NCI-H82 treated with DMSO at 0.1 percent for 48 hours (cell line): ENCODE measurements around the gene SNX33.
"Not testable (repeated sequence)": the region's sequence is repeated elsewhere in the genome, so short reads cannot be mapped to it uniquely, and the experiment has no call there.

Experiments
- DNase-seq: peaks from one replicate; lab custom pipeline; 2025; ENCODE audit not compliant: unreplicated experiment; lab: John Stamatoyannopoulos, UW

The SNX33 gene

DNA sequence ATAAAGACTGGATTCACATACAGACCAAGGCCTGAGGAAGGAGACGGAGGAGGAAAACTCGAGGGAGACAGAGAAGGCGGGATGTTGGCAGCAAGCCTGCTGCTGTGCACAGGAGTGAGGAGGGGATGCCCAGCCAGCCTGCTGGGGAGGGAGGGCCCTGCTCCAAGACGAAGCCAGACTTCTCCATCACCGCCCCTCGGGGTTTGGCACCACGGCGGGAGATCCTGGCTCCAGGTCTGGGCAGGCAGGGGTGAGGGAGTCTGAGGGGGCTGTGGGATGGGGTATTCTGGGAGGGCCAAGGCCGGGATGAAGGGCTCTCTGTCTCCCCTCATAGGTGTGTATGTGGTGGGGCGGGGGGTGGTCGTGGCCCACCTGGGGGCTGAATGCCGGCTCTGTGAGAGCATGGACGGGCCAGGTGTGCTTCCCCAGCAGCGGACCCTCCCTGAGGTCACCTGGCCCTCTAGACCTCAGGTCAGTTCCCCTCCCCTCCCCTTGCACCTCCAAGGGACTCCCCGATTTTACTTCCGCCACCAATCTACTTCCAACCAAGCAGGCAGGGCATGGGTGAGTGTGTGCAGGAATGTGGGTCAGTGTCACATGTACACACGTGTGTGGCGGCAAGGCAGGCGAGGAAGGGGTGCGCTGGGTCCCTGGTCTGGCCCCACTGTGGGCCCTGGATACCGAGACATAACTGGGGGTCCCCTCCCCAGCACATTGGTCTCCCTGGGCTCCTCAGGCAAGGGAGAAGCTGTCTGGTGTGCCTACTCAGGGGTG is 50.4 kb downstream of the SNX33 start:
- not testable (repeated sequence) for DNase-seq

DNA sequence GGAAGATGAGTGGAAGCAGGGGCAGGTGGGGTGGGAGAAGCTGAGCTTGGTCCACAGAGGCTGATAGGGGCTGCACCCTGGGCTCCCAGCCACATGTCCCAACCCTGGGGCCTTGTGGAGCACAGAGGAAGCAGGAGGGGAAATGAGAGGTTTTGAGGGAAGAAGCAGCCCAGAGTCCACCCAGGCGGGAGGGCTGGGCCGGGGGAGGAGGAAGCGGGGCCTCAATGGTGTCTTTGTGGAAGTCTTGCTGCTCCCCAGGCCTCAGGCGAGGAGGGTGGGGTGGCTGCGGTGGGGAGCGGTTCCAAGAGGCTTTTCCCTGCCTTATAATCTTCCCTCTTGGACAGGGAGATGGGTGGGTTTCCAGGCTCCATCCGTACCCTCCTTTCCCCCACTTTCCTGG is 51.8 kb downstream of the SNX33 start:
- not testable (repeated sequence) for DNase-seq

DNA sequence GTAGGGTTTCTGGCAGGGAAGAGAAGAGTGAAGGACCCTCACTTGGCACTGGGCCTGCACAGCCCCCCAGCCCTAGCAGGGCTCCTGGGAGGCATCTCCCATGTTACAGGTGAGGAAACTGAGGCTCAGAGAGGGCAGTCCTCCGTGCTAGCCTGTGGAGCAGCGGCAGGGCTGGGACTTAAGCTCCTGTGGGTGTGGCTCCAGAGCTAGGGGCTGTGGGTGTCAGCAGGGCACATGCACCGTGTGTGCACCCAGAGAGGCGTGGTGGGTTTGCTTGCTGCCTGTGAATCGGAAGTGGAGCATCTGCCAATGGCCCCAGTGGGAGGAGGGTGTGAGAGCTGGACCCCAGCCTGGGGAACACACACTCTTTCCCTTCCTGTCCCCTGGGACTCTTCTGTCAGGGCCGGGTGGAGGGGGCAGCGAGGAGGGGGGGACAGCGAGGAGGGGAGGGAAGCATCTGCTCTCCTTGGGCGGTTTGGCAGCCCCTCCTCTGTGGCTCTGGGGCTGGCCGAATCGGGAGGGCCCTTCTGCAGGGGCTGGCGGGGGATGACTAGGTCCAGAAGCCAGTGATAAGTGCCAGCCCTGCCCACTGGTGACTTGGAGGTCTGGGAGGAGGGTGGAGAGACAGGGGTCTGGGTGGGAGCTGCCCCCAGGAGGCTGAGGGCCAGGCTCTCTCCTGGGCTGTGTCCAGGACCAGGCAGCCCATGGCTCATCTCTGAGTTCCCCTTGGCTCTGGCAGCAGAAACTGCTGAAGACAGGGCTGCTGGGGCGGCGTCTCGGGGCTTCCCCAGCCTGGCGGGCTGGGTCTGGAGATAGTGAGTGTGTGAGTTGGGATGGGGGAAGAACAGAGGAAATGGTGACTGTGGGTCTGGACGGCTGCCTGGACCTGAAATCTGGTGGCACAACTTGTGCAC is 52.5 kb downstream of the SNX33 start:
- peak; percentile 85 for DNase-seq

DNA sequence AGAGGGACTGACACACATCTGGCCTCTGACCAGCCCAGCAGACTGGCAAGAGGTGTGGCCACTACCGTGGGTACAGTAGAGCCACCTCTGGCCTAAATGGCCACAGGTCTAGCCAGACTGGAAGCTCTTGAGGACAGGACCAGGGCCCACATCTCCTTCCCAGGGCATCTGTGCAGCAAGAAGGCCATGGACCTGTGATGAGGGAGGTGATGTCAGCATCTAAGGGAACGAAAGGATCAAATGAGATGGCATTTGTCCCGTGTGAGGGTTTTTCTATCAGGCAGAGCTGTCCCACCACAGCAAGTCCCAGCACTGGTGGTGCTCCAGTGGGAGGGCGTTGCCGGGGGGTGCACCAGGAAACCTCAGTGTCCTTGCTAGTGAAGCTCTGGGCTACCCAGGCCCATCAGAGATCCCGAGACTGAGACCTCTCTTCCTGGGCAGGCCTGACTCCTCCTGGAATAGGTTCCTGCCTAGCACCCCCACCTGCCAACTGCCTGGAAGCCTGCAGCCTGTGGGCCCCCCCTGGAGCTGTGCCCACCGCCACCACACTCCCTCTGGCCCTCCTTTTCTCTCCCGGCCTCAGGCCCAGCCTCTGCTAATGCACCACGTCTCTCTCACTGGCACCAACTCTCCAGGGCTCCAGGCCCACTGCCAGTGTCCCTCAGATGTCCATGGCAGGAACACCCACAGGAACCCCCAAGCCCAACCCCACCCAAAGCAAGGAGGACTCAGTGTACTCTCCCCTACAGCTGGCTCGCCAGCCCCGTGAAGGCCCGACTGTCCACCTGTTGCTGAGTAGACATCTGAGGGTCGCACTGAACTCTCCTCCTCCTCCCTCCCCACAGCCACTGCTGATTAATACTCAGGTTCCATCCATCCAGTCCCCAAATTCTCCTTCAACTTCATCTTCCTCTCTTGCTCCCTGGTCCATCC is 53.6 kb downstream of the SNX33 start:
- DNase-seq: not testable (repeated sequence)

DNA sequence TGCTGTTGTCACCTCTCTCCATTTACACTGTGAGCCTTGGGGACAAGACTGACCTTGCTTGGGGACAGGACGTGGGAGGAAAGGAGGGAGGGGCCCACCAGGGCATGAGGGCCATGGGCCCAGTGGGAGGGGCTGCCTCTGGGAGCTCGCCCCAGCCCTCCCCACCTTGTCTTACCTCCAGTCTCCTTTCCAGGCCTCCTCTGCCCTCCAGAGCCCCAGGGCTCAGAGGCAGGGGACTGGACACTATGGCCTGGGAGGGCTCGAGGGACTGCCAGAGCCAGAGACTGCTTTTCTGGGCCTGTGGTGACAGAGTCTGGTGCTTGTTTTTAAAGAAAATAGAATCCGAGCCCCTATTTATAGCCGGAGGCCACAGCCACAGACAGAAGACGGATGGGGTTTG is 54.7 kb downstream of the SNX33 start:
- DNase-seq: no peak

DNA sequence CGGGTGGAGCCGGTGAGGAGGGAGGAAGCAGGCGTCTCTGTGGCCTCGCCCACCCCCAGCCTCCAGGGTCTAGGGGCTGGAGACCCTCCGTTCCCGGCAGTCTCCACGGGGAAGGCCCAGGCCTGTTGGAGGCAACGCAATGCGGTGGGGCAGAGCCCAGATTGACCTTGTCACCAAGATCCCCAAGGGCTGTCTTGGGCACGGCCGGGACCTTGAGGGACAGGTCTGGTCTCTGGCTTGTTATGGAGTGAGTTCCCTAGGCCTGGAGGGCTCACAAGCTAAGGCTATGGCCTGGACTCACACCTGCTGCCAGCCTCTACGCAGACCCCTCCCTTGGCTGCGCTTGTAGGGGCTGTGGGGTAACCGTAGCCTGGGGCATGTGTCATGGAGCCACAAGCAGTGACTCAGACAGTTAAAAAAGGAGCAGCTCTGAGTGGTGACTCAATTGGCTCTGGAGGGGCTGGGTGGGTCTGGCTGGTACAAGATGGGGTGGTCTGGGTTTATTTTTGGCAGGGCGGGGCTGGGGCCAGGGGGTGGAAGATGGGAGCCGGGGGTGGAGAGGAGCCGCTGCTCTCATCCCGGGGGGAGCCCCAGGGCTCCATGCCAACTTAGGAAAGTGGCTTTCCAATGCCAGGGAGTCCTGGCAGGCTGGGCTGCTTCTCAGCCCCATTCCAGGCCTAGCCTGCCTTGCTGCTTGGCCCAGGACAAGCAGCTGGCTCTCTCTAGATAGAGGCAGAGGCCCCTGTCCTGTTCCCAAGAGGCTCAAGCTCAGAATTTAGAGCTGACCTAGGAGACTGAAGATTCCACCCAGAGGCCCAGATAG is 55.9 kb downstream of the SNX33 start:
- DNase-seq: not testable (repeated sequence)

DNA sequence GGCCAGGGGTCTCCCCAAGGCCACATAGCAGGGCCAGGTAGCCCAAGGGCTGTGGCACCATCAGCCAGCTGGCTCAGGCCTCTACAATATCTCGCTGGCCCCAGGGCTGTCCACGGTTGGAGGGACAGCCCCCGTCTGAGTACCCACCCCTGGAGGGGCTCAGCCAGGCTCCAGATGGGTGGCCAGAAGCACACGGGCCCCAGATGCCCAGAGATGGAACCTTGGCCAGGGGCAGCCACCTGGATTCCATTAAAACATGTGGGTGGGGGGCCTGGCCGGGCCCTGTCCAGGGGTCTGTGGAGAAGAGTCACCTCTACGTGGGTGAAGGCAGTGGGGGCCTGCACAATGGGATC is 56.5 kb downstream of the SNX33 start:
- DNase-seq: no peak

DNA sequence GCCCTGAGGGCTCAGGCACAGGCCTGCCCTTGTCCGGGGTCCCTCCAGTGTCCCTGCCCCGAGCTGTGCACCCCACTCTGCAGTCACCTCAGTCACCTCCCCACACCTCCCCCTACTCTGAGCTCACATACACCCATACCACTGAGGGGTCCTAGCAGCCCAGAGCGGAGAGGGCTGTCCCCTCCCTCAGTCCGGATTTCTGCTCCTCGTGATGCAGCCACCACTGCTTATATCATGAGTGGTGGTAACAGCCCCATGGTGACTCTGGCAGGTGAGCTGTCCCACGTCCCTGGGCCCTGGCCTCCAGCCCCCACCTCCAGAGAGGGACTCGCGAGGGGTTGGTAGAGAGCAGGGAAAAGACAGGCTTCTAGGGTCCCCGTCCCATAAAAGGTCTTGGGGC is 56.9 kb downstream of the SNX33 start:
- no peak for DNase-seq

DNA sequence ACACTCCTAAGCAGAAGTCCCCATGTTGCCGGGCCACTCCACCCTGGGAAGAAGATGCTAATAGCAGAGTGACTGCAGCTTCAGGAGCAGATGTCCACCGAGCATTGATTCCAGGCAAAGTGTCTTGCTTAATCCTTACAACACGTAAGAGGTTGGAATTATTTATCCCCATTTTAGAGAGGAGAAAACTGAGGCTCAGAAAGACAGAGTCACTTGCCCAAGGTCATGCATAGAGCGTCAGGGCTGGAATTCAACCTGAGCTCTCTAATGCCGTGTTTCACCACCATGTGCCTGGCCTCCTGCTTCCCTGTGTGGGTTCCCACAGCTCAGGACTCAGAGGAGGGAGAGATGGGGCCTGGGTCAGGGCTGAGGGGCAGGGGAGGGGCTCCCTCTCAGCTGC is 57.7 kb downstream of the SNX33 start:
- DNase-seq: not testable (repeated sequence)

DNA sequence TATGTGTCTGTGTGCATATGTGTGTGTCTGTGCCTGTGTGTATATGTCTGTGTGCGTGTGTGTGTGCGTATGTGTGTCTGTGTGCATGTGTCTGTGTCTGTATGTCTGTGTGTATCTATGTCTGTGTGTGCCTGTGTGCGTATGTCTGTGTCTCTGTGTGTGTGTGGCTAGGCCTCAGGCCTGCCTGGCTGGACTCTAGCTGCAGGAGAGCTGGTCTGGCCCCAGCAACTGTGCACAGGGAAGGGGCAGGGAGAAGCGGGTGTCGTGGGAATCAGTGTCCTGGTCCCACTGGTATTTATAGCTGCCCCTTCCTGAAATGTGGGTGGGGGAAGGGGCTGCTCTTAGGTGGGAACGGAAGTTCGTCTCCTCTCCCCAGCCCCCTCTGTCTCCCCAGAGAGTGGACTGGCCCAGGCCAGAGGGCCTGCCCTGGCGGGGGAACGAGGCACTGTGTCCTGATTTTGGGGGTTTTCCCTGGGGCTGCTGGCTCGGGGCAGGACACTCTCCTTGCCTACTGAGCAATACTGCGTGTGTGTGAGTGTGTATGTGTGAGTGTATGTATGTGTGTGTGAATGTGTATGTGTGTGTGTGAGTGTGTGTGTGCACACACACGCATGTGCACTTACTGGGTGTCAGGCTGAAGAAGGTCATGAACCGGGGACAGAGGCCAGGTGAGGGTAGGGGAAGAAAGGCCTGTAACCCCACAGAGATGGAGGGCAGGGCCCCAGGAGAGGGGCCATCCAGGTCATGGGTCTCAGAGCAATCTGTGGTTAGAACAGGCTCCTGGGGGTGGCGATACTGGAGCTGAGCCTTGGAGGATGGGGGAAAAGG is 58.4 kb downstream of the SNX33 start:
- DNase-seq: no peak

DNA sequence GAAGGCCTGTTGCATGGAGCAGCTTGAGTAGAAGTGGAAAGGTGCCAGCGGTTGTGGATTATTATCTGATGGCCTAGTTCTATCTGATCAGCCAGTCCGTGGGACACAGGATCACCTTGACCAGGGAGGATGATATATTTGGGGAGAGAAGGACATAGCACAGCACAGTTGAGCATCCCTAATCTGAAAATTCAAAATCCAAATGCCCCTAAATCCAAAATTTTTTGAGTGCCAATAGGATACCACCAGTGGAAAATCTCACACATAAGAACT is 58.9 kb downstream of the SNX33 start:
- DNase-seq: no peak

DNA sequence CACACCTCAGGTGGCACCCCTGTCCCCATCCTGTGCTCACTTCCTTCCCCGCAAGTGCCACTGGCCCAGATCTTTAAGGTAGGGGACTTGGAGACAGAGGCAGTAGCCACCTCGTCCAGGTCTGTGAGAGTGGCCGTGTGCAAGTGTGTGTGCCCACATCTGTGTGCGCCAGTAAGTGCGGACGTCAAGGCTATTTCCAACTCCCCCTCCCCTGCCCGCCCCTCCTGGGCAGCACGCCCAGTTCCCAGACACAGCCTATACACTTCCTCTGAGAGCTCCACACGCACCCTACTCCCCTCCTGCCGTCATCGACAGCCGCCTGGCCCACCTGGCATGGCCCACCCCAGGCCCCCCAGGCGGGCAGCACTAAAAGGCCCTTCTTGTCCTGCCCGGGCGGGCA is 61.7 kb downstream of the SNX33 start:
- DNase-seq: not testable (repeated sequence)

DNA sequence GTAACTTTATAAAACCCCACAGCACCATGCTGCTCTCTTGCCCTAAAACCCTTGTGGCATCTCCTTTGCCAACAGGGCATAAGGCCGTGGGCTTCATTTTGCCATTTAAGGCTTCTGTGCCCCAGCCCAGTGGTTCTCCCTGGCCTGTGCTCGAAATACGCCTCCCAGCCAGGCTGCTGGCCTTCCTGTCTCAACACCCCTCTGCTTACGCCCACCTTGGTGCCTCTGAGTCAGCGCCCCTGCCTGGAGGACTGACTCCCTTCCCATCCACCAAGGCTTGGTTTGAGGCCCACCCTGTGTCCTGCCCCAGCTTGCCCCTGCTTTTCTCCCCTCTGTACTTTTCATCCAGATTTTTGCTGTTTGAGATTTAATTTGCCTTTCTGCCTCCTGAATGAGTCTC is 63.2 kb downstream of the SNX33 start:
- not testable (repeated sequence) for DNase-seq

DNA sequence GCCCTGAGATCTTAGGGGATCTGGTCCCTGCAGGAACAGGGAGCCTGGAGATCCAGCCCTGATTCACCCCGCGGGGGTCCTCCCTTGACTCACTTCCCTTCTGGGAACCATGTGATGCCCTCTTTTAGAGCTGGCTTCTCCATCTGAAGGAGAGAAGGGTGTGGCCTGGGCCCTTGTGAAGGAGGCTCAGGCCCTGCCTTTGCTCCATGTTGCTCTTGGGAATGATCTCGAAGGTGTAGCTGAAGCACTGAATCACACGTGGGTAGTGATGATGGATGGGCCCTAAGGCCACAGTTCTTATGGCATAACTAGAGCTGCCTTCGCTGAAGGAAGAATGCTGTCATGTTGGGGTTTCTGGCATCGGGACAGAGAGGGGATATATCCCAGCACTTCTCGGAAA is 63.8 kb downstream of the SNX33 start:
- DNase-seq: not testable (repeated sequence)
